Left ventricle myocardium inferior (tissue), 1 donor: ENCODE data around the gene PLXNA2. TPM values are rescaled to one million over a fixed set of nuclear protein-coding genes. Genes with fewer than 3 reads are reported as not detected.

ENCODE experiments used
- DNase-seq: peaks from one replicate; pipeline ENCODE4 v3.0.0-alpha.2; 2020
- H3K27ac ChIP-seq: fragments of 200-600 bp; replicated peaks from 2 replicates; pipeline ENCODE4 v1.8.0; 2021
- H3K27me3 ChIP-seq: fragments of 200-600 bp; 2 replicates; pipeline ENCODE4 v1.8.0; 2021; ENCODE audit warnings: low read depth
- H3K36me3 ChIP-seq: fragments of 200-600 bp; 2 replicates; pipeline ENCODE4 v1.8.0; 2021
- H3K4me1 ChIP-seq: fragments of 200-600 bp; 2 replicates; pipeline ENCODE4 v1.8.0; 2021
- H3K4me3 ChIP-seq: fragments of 200-600 bp; 2 replicates; pipeline ENCODE4 v1.8.0; 2021; ENCODE audit warnings: mild to moderate bottlenecking, moderate library complexity
- H3K9me3 ChIP-seq: fragments of 200-600 bp; replicated peaks from 2 replicates; pipeline ENCODE4 v1.8.0; 2021
- CTCF ChIP-seq: fragments of 200-600 bp; IDR thresholded peaks from 2 replicates; pipeline ENCODE4 v1.8.0; 2021; ENCODE audit warnings: antibody characterized with exemption, mild to moderate bottlenecking, borderline replicate concordance
- intact Hi-C: fragments of 100-400 bp; cut with micrococcal nuclease; formaldehyde crosslinking; loops from one replicate; pipeline ENCODE4 v1.11.0; 2022
- total RNA-seq: library from RNA; stranded (reverse); fragmentation: NEBNext Ultra II Directional; extraction: Animal tissue kit (Norgen Biotek cat#: 25700); gene quantifications from one replicate; pipeline ENCODE4 v1.2.1, GENCODE V29; 2021
- donor health status: DM: no; HTN: yes; CAD: no; lungs with severe emphysema.

Gene PLXNA2
- total RNA-seq, 1 donor from 2014 or later: 29.1 TPM

GRCh38 chr1:208153386-208153785, 90.8 kb downstream of the PLXNA2 start:
- TF ChIP-seq CTCF: no peak
- no peaks in the 10 kb centered on the region for H3K9me3 ChIP-seq
- no peaks in the 10 kb centered on the region for H3K36me3 ChIP-seq
- H3K4me1 ChIP-seq: peaks cover 82% of the 10 kb centered on the region
- no peaks in the 10 kb centered on the region for H3K27me3 ChIP-seq
- no peak for DNase-seq
- no peak overlapping the region for H3K27ac ChIP-seq
- intact Hi-C loops: no loop called here
- no peak overlapping the region for H3K4me3 ChIP-seq

GRCh38 chr1:208151728-208152598, 92.2 kb downstream of the PLXNA2 start:
- peak overlapping the region; percentile 55 for H3K27ac ChIP-seq
- H3K27me3 ChIP-seq: no peaks in the 10 kb centered on the region
- intact Hi-C loops: no loop called here
- peaks cover 74% of the 10 kb centered on the region for H3K4me1 ChIP-seq
- H3K9me3 ChIP-seq: no peaks in the 10 kb centered on the region
- no peaks in the 10 kb centered on the region for H3K36me3 ChIP-seq
- no peak overlapping the region for H3K4me3 ChIP-seq
- no peak for TF ChIP-seq CTCF
- DNase-seq: no peak

DNA sequence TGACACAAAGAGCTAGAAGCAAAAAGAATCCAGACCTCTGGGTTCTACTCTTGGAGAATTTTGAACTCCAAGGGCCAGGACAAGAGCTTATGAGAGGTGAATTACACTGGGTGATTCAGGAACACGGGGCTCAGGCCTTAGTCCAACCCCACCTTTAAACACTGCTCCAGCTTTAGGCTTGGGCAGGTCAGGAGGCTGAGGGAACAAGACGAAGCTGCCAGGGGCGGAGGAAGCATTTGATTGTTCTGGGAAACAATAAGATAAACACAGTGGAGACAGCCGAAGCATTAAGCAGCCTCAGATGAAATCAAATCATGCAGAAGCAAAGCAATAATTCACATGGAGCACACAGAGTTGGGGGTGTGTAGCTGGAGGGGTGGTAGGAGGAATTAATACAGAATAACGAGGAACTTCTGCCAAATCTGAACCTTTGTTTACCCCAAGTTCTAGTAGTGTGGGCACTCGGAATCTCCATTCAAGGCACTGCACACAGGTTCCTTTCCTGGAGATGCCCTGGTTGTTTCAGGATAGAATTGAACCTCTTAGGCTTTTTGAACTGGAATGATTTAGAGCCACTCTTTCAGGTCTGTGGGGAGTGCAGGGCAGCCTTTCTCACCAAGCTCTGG, 93.2 kb downstream of the PLXNA2 start:
- no peak for TF ChIP-seq CTCF
- intact Hi-C loops: no loop called here
- peaks cover 71% of the 10 kb centered on the region for H3K4me1 ChIP-seq
- no peaks in the 10 kb centered on the region for H3K9me3 ChIP-seq
- no peaks in the 10 kb centered on the region for H3K27me3 ChIP-seq
- DNase-seq: no peak
- H3K27ac ChIP-seq: peak overlapping the region; percentile 55
- no peak overlapping the region for H3K4me3 ChIP-seq
- H3K36me3 ChIP-seq: no peaks in the 10 kb centered on the region

- Histone ChIP-seq H3K4me1 (peaks cover 69% of the 10 kb centered on the region), H3K27ac (peak overlapping the region; percentile 55), H3K36me3 (no peaks in the 10 kb centered on the region), H3K4me3 (no peak overlapping the region), H3K27me3 (no peaks in the 10 kb centered on the region), H3K9me3 (no peaks in the 10 kb centered on the region)
- intact Hi-C loops: no loop called here
- TF ChIP-seq CTCF: no peak
- peak; percentile 45 for DNase-seq
Observed at GRCh38 chr1:208149776-208150514, 94.2 kb downstream of the PLXNA2 start.

DNA sequence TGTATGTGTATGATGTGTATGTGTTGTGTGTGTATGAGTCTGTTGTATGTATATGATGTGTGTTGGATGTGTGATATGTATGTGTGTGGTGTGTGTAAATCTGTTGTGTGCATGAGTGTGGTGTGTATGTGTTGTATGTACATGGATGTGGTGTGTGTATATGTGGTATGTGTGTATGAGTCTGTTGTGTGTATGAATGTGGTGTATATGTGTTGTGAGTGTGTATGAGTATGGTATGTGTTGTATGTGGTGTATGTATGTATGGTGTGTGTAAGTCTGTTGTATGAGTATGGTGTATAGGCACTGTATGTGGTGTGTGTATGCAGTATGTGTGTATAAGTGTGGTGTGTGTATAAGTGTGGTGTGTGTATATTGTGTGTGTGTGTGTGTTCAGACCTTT, 95.0 kb downstream of the PLXNA2 start:
- no peak for TF ChIP-seq CTCF
- no peak overlapping the region for H3K27ac ChIP-seq
- peaks cover 62% of the 10 kb centered on the region for H3K4me1 ChIP-seq
- no peaks in the 10 kb centered on the region for H3K27me3 ChIP-seq
- no peaks in the 10 kb centered on the region for H3K36me3 ChIP-seq
- no peaks in the 10 kb centered on the region for H3K9me3 ChIP-seq
- intact Hi-C loops: no loop called here
- no peak for DNase-seq
- no peak overlapping the region for H3K4me3 ChIP-seq
